HAP-1 (cell line): Measurements from ENCODE around the gene MAGI1.
"Not testable (repeated sequence)": the region's sequence is repeated elsewhere in the genome, so short reads cannot be mapped to it uniquely, and the experiment has no call there.

Experiments used
- DNase-seq, 2 experiments: peaks; one replicate each; pipeline ENCODE4 v3.0.0-alpha.2; 2016 to 2020; ENCODE audit warnings: low spot score in 2 of 2
- H3K27me3 ChIP-seq: fragments of 250-450 bp; sonication (Bioruptor Pico); 2 replicates; pipeline ENCODE4 v1.5.1; 2020; ENCODE audit warnings: low read depth, mild to moderate bottlenecking, moderate library complexity
- H3K36me3 ChIP-seq: fragments of 250-450 bp; sonication (Bioruptor Pico); replicated peaks from 2 replicates; pipeline ENCODE4 v1.5.1; 2020; ENCODE audit warnings: mild to moderate bottlenecking
- H3K4me1 ChIP-seq: fragments of 250-450 bp; sonication (Bioruptor Pico); 2 replicates; pipeline ENCODE4 v1.5.1; 2020; ENCODE audit warnings: mild to moderate bottlenecking
- H3K4me3 ChIP-seq: fragments of 250-450 bp; sonication (Bioruptor Pico); 2 replicates; pipeline ENCODE4 v1.5.1; 2020; ENCODE audit warnings: mild to moderate bottlenecking, moderate library complexity
- H3K9me3 ChIP-seq: fragments of 250-450 bp; sonication (Bioruptor Pico); 2 replicates; pipeline ENCODE4 v1.5.1; 2020; ENCODE audit warnings: mild to moderate bottlenecking, moderate library complexity
- in situ Hi-C: fragments of 300-500 bp; cut with MboI; formaldehyde crosslinking; loops from 3 replicates; pipeline ENCODE4 v1.14.3; 2020; ENCODE audit warnings: low sequenced_read_pairs, inconsistent platforms, mixed read lengths

Gene MAGI1

GRCh38 chr3:65901226-65901625, 137.5 kb downstream of the MAGI1 start:
- Histone ChIP-seq H3K4me1 (no peaks in the 10 kb centered on the region; the same call in 1 of the 2 replicates), H3K4me3 (no peak overlapping the region)
- in situ Hi-C loops: no loop called here

GRCh38 chr3:65899226-65899625, 139.5 kb downstream of the MAGI1 start:
- Histone ChIP-seq H3K4me3 (no peak overlapping the region), H3K27me3 (no peaks in the 10 kb centered on the region; the same call in 1 of the 2 replicates), H3K9me3 (no peaks in the 10 kb centered on the region), H3K36me3 (no peaks in the 10 kb centered on the region), H3K4me1 (no peaks in the 10 kb centered on the region; the same call in 1 of the 2 replicates)
- DNase-seq: no peak
- in situ Hi-C loops: no loop called here

More at GRCh38 chr3:65901226-65901625, 137.5 kb downstream of the MAGI1 start:
- Histone ChIP-seq H3K27me3 (no peaks in the 10 kb centered on the region), H3K9me3 (no peaks in the 10 kb centered on the region), H3K36me3 (no peaks in the 10 kb centered on the region)
- no peak for DNase-seq

- Histone ChIP-seq H3K27me3 (no peaks in the 10 kb centered on the region; the same call in 1 of the 2 replicates), H3K36me3 (no peaks in the 10 kb centered on the region), H3K9me3 (no peaks in the 10 kb centered on the region), H3K4me1 (no peaks in the 10 kb centered on the region; the same call in 1 of the 2 replicates), H3K4me3 (no peak overlapping the region)
- in situ Hi-C loops: no loop called here
- no peak for DNase-seq
Observed at GRCh38 chr3:65897766-65898165, 141.0 kb downstream of the MAGI1 start.

GRCh38 chr3:65896321-65896720, 142.4 kb downstream of the MAGI1 start:
- no peak overlapping the region for H3K4me3 ChIP-seq
- H3K9me3 ChIP-seq: no peaks in the 10 kb centered on the region
- H3K27me3 ChIP-seq: no peaks in the 10 kb centered on the region; the same call in 1 of the 2 replicates
- no peak for DNase-seq
- in situ Hi-C loops: no loop called here
- no peaks in the 10 kb centered on the region; the same call in 1 of the 2 replicates for H3K4me1 ChIP-seq
- no peaks in the 10 kb centered on the region for H3K36me3 ChIP-seq

GRCh38 chr3:65894679-65895453, 143.9 kb downstream of the MAGI1 start:
- H3K4me1 ChIP-seq: no peaks in the 10 kb centered on the region; the same call in 1 of the 2 replicates
- in situ Hi-C loops: no loop called here
- no peaks in the 10 kb centered on the region for H3K36me3 ChIP-seq
- no peaks in the 10 kb centered on the region; the same call in 1 of the 2 replicates for H3K27me3 ChIP-seq
- no peak overlapping the region for H3K4me3 ChIP-seq
- H3K9me3 ChIP-seq: no peaks in the 10 kb centered on the region
- no peak for DNase-seq

- no peaks in the 10 kb centered on the region for H3K9me3 ChIP-seq
- no peaks in the 10 kb centered on the region; the same call in 1 of the 2 replicates for H3K4me1 ChIP-seq
- in situ Hi-C loops: no loop called here
- no peak overlapping the region for H3K4me3 ChIP-seq
- no peaks in the 10 kb centered on the region; the same call in 1 of the 2 replicates for H3K27me3 ChIP-seq
- no peaks in the 10 kb centered on the region for H3K36me3 ChIP-seq
- DNase-seq: no peak
Observed at GRCh38 chr3:65894126-65894525, 144.6 kb downstream of the MAGI1 start.

- in situ Hi-C loops: no loop called here
- no peak for DNase-seq
- no peak overlapping the region for H3K4me3 ChIP-seq
Observed at GRCh38 chr3:65893631-65894030, 145.1 kb downstream of the MAGI1 start.

GRCh38 chr3:65891477-65891876, 147.2 kb downstream of the MAGI1 start:
- H3K27me3 ChIP-seq, DNase-seq, H3K9me3 ChIP-seq, H3K4me1 ChIP-seq, in situ Hi-C loops, H3K36me3 ChIP-seq, H3K4me3 ChIP-seq: not testable (repeated sequence)

More at GRCh38 chr3:65893631-65894030, 145.1 kb downstream of the MAGI1 start:
- Histone ChIP-seq H3K27me3 (no peaks in the 10 kb centered on the region; the same call in 1 of the 2 replicates), H3K36me3 (no peaks in the 10 kb centered on the region), H3K4me1 (no peaks in the 10 kb centered on the region; the same call in 1 of the 2 replicates), H3K9me3 (no peaks in the 10 kb centered on the region)

- no peak overlapping the region for H3K4me3 ChIP-seq
- no peaks in the 10 kb centered on the region for H3K36me3 ChIP-seq
- no peaks in the 10 kb centered on the region for H3K4me1 ChIP-seq
- H3K27me3 ChIP-seq: no peaks in the 10 kb centered on the region; the same call in 1 of the 2 replicates
- DNase-seq: no peak
- H3K9me3 ChIP-seq: no peaks in the 10 kb centered on the region
- in situ Hi-C loops: no loop called here
Observed at GRCh38 chr3:65890328-65890727, 148.4 kb downstream of the MAGI1 start.

GRCh38 chr3:65889707-65890099, 149.0 kb downstream of the MAGI1 start:
- H3K36me3 ChIP-seq: no peaks in the 10 kb centered on the region
- no peaks in the 10 kb centered on the region for H3K4me1 ChIP-seq
- no peaks in the 10 kb centered on the region for H3K27me3 ChIP-seq
- DNase-seq: no peak
- in situ Hi-C loops: no loop called here
- no peaks in the 10 kb centered on the region for H3K9me3 ChIP-seq
- H3K4me3 ChIP-seq: no peak overlapping the region

- Histone ChIP-seq H3K4me1 (peaks cover 1% of the 10 kb centered on the region; the same call in 1 of the 2 replicates), H3K4me3 (no peak overlapping the region), H3K36me3 (no peaks in the 10 kb centered on the region), H3K27me3 (no peaks in the 10 kb centered on the region), H3K9me3 (no peaks in the 10 kb centered on the region)
- in situ Hi-C loops: no loop called here
- no peak for DNase-seq
Observed at GRCh38 chr3:65888980-65889706, 149.6 kb downstream of the MAGI1 start.

GRCh38 chr3:65888196-65888595, 150.5 kb downstream of the MAGI1 start:
- H3K36me3 ChIP-seq: no peaks in the 10 kb centered on the region
- DNase-seq: no peak
- no peaks in the 10 kb centered on the region for H3K27me3 ChIP-seq
- no peak overlapping the region for H3K4me3 ChIP-seq
- H3K9me3 ChIP-seq: no peaks in the 10 kb centered on the region
- in situ Hi-C loops: no loop called here
- peaks cover 10% of the 10 kb centered on the region for H3K4me1 ChIP-seq

- Histone ChIP-seq H3K9me3 (no peaks in the 10 kb centered on the region), H3K36me3 (no peaks in the 10 kb centered on the region), H3K4me3 (no peak overlapping the region), H3K27me3 (no peaks in the 10 kb centered on the region), H3K4me1 (peaks cover 10% of the 10 kb centered on the region)
- DNase-seq: no peak
- in situ Hi-C loops: no loop called here
Observed at GRCh38 chr3:65886391-65886790, 152.3 kb downstream of the MAGI1 start.

- no peak for DNase-seq
- H3K4me3 ChIP-seq: no peak overlapping the region
- no peaks in the 10 kb centered on the region for H3K36me3 ChIP-seq
- in situ Hi-C loops: no loop called here
- H3K9me3 ChIP-seq: no peaks in the 10 kb centered on the region
- H3K4me1 ChIP-seq: peaks cover 10% of the 10 kb centered on the region
- H3K27me3 ChIP-seq: no peaks in the 10 kb centered on the region
Observed at GRCh38 chr3:65884071-65884470, 154.6 kb downstream of the MAGI1 start.
